CD4-positive, alpha-beta T cell (primary cell): Measurements from ENCODE around the gene HOXA5. TPM values are rescaled to one million over a fixed set of nuclear protein-coding genes. Genes with fewer than 3 reads are reported as not detected.

Source experiments
- ATAC-seq: fragments of 200-7000 bp; cut with Tn5 transposase; one replicate; pipeline ENCODE4 v1.10.0; 2022; ENCODE audit warnings: mild to moderate bottlenecking; ENCODE audit not compliant: poor library complexity
- CTCF ChIA-PET: fragments of 350-600 bp; sonication (Branson Sonifier 250); formaldehyde crosslinking; loops from one replicate; lab custom pipeline; 2021; ENCODE audit warnings: antibody characterized with exemption, inconsistent platforms; lab: Charles Lee
- POLR2A ChIA-PET: fragments of 350-600 bp; sonication (Branson Sonifier 250); formaldehyde crosslinking; loops from one replicate; lab custom pipeline; 2021; ENCODE audit warnings: antibody characterized with exemption, inconsistent platforms; lab: Charles Lee
- DNase-seq, 14 experiments: peaks; one replicate each; pipeline ENCODE4 v3.0.0-alpha.2; 2013 to 2020; ENCODE audit warnings: mixed read lengths in 2 of 14
- H3K27ac ChIP-seq, 2 donors: one replicate each; pipeline versions ENCODE4 v1.5.1 to v1.7.0; 2013; ENCODE audit warnings: low read length in 2 of 2, low read depth in 1 of 2, mild to moderate bottlenecking in 1 of 2
- H3K27me3 ChIP-seq, 2 experiments: 1 replicate in 1 of 2; 2 replicates in 1 of 2; pipeline versions ENCODE4 v1.6.1 to v1.7.0; 2013; ENCODE audit warnings: low read length in 2 of 2, control low read depth in 1 of 2, mild to moderate bottlenecking in 1 of 2, moderate library complexity in 1 of 2; ENCODE audit not compliant: insufficient read depth in 2 of 2, control insufficient read depth in 1 of 2
- H3K36me3 ChIP-seq: one replicate; pipeline ENCODE4 v1.6.1; 2013; ENCODE audit warnings: low read length, control low read depth; ENCODE audit not compliant: insufficient read depth
- H3K4me1 ChIP-seq: one replicate; pipeline ENCODE4 v1.6.1; 2013; ENCODE audit warnings: low read length, control low read depth; ENCODE audit not compliant: insufficient read depth
- H3K4me3 ChIP-seq: one replicate; pipeline ENCODE4 v1.5.1; 2013; ENCODE audit warnings: mild to moderate bottlenecking, low read length, moderate library complexity
- H3K9me3 ChIP-seq, 2 experiments: 1 replicate in 1 of 2; 2 replicates in 1 of 2; pipeline versions ENCODE4 v1.6.1 to v1.7.0; 2013; ENCODE audit warnings: low read length in 2 of 2, mild to moderate bottlenecking in 2 of 2, control low read depth in 1 of 2, moderate library complexity in 1 of 2; ENCODE audit not compliant: control insufficient read depth in 1 of 2, insufficient read depth in 1 of 2
- H3K27ac Mint-ChIP-seq: one replicate; pipeline ENCODE4 v1.8.0; 2020; ENCODE audit warnings: mixed read lengths
- H3K27me3 Mint-ChIP-seq: one replicate; pipeline ENCODE4 v1.8.0; 2021; ENCODE audit warnings: mixed read lengths
- H3K36me3 Mint-ChIP-seq: one replicate; pipeline ENCODE4 v1.8.0; 2021; ENCODE audit warnings: low read depth, mixed read lengths
- H3K4me1 Mint-ChIP-seq: one replicate; pipeline ENCODE4 v1.8.0; 2021; ENCODE audit warnings: low read depth, mixed read lengths
- H3K4me3 Mint-ChIP-seq: one replicate; pipeline ENCODE4 v1.8.0; 2020; ENCODE audit warnings: mild to moderate bottlenecking, mixed read lengths
- H3K9me3 Mint-ChIP-seq: one replicate; pipeline ENCODE4 v1.8.0; 2020; ENCODE audit warnings: mixed read lengths
- intact Hi-C, 2 experiments: fragments of 100-400 bp; cut with DNase I in 1 of 2; cut with micrococcal nuclease in 1 of 2; formaldehyde crosslinking; loops; one replicate each; pipeline versions ENCODE4 v1.15.1 to v1.9.0; 2023 to 2025; cut with DNase I, micrococcal nuclease
- total RNA-seq, 174 experiments: library from RNA in 2 of 174; stranded (reverse) in 2 of 174; gene quantifications; one replicate each; pipeline ENCODE4 v1.2.3 and lab custom pipeline; 2021 to 2026
- TF ChIP-seq, protein P1 (sequence below): fragments of 200-600 bp; IDR thresholded peaks from one replicate; pipeline ENCODE4 v1.8.0; 2022; ENCODE audit warnings: antibody characterized with exemption, mild to moderate bottlenecking

HOXA5 gene
- total RNA-seq, 2 experiments from 2014 or later, result not detected

DNA sequence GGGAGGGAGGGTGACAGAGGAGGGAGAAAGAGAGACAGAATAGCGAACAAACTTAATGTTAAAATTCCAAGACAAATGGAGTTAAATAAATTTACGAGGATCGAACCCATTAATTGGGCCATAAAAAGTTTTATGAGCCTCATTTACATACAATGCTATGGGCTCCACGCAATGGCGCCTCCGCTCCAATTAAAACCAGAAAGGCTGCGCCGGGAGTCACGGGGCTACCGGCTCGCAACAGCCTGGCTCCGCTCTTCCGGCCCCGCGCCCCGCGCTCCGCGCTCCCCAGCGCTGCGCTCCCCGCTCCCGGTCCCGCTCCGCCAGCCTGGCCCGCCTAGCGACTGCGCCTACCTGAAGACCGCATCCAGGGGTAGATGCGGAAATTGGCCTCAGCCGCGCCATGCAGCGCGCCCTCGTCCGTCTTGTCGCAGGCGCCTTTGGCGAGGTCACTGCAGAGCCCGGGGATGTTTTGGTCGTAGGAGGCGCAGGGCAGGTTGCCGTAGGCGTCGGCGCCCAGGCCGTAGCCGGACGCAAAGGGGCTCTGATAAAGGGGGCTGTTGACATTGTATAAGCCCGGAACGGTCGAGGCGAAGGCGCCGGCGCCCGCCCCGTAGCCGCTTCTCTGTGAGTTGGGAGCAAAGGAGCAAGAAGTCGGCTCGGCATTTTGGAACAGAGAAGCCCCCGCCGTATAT lies 12.5 kb upstream of the HOXA5 start:
- peaks cover 0 to 72% of the 10 kb centered on the region in 2 experiments for H3K9me3 ChIP-seq
- intact Hi-C loops, result loop anchor here in 1 of 2 experiments (1.0 to 5.0 kb wide), 2 partner anchors 954 to 1295 kb away; partner anchors contain the start of genes CBX3 and HNRNPA2B1
- Mint-ChIP-seq H3K4me3 (peak overlapping the region; percentile 59), H3K36me3 (no peaks in the 10 kb centered on the region), H3K4me1 (peaks cover 73% of the 10 kb centered on the region), H3K27me3 (peaks cover 97% of the 10 kb centered on the region), H3K27ac (peak overlapping the region; percentile 71), H3K9me3 (no peaks in the 10 kb centered on the region)
- H3K4me1 ChIP-seq, result peaks cover 72% of the 10 kb centered on the region
- no peaks in the 10 kb centered on the region for H3K36me3 ChIP-seq
- H3K27me3 ChIP-seq, result peaks cover 92 to 98% of the 10 kb centered on the region in 2 experiments
- H3K27ac ChIP-seq, result no peak overlapping the region
- DNase-seq (peak in 3 of 14 experiments; percentile 40 to 62 (median 60)), ATAC-seq (peak; percentile 8)
- TF ChIP-seq, protein P1, sequence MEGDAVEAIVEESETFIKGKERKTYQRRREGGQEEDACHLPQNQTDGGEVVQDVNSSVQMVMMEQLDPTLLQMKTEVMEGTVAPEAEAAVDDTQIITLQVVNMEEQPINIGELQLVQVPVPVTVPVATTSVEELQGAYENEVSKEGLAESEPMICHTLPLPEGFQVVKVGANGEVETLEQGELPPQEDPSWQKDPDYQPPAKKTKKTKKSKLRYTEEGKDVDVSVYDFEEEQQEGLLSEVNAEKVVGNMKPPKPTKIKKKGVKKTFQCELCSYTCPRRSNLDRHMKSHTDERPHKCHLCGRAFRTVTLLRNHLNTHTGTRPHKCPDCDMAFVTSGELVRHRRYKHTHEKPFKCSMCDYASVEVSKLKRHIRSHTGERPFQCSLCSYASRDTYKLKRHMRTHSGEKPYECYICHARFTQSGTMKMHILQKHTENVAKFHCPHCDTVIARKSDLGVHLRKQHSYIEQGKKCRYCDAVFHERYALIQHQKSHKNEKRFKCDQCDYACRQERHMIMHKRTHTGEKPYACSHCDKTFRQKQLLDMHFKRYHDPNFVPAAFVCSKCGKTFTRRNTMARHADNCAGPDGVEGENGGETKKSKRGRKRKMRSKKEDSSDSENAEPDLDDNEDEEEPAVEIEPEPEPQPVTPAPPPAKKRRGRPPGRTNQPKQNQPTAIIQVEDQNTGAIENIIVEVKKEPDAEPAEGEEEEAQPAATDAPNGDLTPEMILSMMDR, result no peak
- ChIA-PET POLR2A (no interaction called here), CTCF (interaction anchor here (1.1 kb wide), 1 partner anchor 1263 kb away, joined by 3 read pairs; no protein-coding TSS in a partner anchor)
- H3K4me3 ChIP-seq, result peak overlapping the region; percentile 4

DNA sequence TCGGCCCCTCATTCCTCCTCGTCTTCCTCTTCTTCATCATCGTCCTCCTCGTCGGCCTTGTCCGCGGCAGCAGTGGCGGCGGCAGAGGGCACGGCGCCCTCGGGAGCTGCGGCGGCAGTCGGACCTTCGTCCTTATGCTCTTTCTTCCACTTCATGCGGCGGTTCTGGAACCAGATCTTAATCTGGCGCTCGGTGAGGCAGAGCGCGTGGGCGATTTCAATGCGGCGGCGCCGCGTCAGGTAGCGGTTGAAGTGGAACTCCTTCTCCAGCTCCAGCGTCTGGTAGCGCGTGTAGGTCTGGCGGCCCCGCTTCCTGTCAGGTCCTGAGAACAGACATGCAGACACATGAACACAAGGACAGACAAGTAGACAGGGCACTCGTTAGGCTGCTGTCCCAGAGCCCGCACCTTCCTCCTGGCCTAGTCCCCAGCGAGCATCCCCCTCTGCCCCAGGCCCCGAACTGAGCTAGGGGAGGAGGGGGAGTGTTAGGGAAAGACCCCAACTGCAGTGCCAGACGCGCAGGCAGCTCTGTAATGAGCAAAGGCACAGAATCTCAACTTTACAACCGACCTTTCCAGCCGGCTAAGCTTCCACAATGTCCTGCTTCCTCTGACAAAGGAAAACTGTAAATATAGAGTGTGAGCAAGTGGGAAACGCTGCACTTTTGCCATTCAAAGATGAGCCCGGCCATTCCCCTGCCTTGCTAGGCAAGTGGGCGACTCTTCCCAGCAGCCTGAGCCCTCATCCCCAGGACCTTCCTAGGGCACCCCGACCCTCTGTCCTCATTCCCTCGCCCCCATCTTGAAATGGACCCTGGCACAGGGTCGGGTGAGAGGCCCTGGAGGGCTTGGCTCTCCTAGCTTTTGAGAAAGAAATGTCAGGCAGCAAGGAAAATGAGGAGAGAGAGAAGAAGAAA lies 11.7 kb upstream of the HOXA5 start:
- H3K27ac ChIP-seq, result no peak overlapping the region
- no peaks in the 10 kb centered on the region for H3K9me3 Mint-ChIP-seq
- no peaks in the 10 kb centered on the region for H3K36me3 ChIP-seq
- peaks cover 93 to 97% of the 10 kb centered on the region in 2 experiments for H3K27me3 ChIP-seq
- H3K4me1 ChIP-seq, result peaks cover 72% of the 10 kb centered on the region
- H3K4me1 Mint-ChIP-seq, result peaks cover 77% of the 10 kb centered on the region
- POLR2A ChIA-PET, result no interaction called here
- intact Hi-C loops, result loop anchor here (5.0 kb wide), 3 partner anchors 32 to 953 kb away; partner anchors contain the start of genes CBX3 (in 1 of the 2), HNRNPA2B1 (in 1 of the 2) and HOXA11 (in 1 of the 2)
- DNase-seq, result peak in 4 of 14 experiments; percentile 48 to 61 (median 52)
- CTCF ChIA-PET, result no interaction called here
- H3K27ac Mint-ChIP-seq, result peak overlapping the region; percentile 71
- TF ChIP-seq, protein P1, result no peak
- peaks cover 100% of the 10 kb centered on the region for H3K27me3 Mint-ChIP-seq
- no peak overlapping the region for H3K4me3 ChIP-seq
- no peaks in the 10 kb centered on the region for H3K36me3 Mint-ChIP-seq
- peak overlapping the region; percentile 63 for H3K4me3 Mint-ChIP-seq
- peaks cover 0 to 74% of the 10 kb centered on the region in 2 experiments for H3K9me3 ChIP-seq
- ATAC-seq, result no peak

DNA sequence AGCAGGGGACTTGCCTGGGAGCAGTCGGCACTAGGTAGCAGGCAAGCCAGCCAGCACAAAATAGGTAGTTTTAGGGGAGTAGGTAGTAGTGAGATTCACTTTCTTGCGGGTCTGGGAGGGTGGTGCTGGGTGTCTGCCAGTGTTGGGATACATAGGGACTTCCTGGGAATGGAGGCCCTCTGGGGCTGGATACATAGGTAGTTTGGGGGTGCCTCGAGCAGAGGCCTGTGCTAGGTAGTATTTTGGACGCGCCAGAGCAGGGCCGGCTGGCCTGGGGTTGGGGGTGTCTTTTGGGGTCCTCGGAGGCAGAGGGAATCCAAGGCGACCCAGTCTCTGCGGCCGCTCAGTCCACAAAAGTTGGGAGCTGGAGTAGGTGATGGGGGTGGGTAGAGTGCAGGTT lies 10.9 kb upstream of the HOXA5 start:
- POLR2A ChIA-PET, result no interaction called here
- Mint-ChIP-seq H3K36me3 (no peaks in the 10 kb centered on the region), H3K4me1 (peaks cover 71% of the 10 kb centered on the region), H3K27ac (peak overlapping the region; percentile 71), H3K4me3 (peak overlapping the region; percentile 8), H3K9me3 (no peaks in the 10 kb centered on the region), H3K27me3 (peaks cover 100% of the 10 kb centered on the region)
- ATAC-seq (no peak), DNase-seq (peak in 1 of 14 experiments; percentile 31)
- Histone ChIP-seq H3K36me3 (no peaks in the 10 kb centered on the region), H3K4me3 (no peak overlapping the region), H3K4me1 (peaks cover 70% of the 10 kb centered on the region), H3K27ac (no peak overlapping the region), H3K9me3 (peaks cover 0 to 72% of the 10 kb centered on the region in 2 experiments), H3K27me3 (peaks cover 91 to 97% of the 10 kb centered on the region in 2 experiments)
- intact Hi-C loops, result loop anchor here (5.0 kb wide), 2 partner anchors 33 to 43 kb away; partner anchors contain the start of gene HOXA11 (in 1 of the 2)
- CTCF ChIA-PET, result no interaction called here
- TF ChIP-seq, protein P1, result no peak
